NOMO-1 treated with dmso at 0.1 percent for 144 hours (cell line): ENCODE data around the gene MFRP.
"Not testable (repeated sequence)": the region's sequence is repeated elsewhere in the genome, so short reads cannot be mapped to it uniquely, and the experiment has no call there.

Experiments used
- DNase-seq: peaks from one replicate; lab custom pipeline; 2025; ENCODE audit not compliant: unreplicated experiment; lab: John Stamatoyannopoulos, UW

MFRP gene

DNA sequence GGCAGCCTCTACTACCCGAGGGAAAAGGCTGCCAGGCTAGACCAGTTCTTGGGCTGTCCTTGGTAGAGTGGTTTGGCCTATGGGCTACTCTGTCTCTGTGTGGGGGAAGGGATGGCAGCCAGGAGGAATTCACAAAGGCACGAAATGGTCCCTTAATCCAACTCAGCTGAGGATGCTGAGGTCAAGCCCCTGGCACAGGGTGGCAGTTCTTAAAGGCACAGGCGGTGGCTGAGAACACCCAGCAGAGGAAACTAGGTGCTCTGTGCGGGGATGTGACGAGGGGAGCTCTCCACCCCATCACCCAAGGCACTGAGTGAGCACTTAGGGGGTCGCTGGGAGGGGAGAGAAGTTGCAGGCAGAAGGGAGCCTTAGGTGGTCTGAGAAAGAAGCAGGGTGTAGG, at the start of gene MFRP:
Gene MFRP, minus strand, starts transcription at position 101 of the 400 bp plus-strand sequence. CDS start 192 bp downstream, outside the sequence.
- DNase-seq: no peak

GRCh38 chr11:119391275-119391674, 44.8 kb upstream of the MFRP start:
- DNase-seq: no peak

DNA sequence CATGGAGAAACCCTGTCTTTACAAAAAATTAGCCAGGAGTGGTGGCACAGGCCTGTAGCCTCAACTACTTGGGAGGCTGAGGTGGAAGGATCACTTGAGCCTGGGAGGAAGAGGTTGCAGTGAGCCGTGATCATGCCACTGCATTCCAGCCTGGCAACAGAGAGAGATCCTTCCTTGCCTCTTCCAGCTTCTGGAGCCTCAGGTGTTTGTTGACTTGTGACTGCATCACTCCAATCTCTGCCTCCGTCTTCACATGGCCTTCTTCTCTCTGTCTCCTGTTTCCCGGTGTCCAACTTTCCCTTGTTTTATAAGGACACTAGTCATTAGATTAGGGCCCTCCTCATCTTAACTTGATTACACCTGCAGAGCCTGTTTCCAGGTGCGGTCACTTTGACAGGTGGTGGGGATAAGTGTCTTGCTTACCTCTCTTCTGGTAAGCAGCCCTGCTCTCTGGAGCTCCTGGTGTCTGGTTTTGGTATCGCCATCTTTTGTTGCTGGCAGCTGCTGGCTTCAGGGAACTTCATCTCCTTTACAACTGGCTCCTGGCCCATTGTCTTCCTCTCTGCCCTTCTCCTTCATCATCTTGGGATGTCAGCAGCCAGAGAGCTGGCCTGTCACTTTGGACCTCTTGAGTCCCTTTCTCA, 43.2 kb upstream of the MFRP start:
- no peak for DNase-seq

- DNase-seq: no peak
Observed at GRCh38 chr11:119388103-119388502, 41.6 kb upstream of the MFRP start.

- DNase-seq: no peak
Observed at GRCh38 chr11:119384332-119384731, 37.8 kb upstream of the MFRP start.

GRCh38 chr11:119382513-119382912, 36.0 kb upstream of the MFRP start:
- DNase-seq: not testable (repeated sequence)

DNA sequence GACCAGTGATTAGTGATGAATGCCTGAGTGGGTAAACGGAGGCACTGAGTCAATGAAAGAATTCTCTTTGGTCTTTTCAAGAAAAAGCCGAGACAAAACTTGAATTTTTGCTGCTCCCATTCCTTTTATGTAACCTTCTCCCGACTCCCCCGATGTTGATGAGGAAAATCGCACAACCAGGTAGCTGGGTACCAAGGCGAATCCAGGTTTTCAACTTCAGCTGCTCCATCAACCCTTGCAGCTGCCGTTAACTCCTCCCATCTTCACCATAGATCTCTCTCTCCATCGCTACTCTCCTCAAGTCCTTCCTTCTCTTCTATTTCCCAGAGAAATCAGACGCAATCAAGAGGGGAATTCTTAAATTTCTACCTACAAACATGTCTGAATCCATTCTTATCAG, 35.6 kb upstream of the MFRP start:
- DNase-seq: no peak

GRCh38 chr11:119381181-119381988, 34.9 kb upstream of the MFRP start, which contains the start of gene USP2:
Gene USP2 (minus strand): TSS chr11:119381690. CDS start chr11:119373480, 8,210 bp downstream.
- peak; percentile 83 for DNase-seq

DNA sequence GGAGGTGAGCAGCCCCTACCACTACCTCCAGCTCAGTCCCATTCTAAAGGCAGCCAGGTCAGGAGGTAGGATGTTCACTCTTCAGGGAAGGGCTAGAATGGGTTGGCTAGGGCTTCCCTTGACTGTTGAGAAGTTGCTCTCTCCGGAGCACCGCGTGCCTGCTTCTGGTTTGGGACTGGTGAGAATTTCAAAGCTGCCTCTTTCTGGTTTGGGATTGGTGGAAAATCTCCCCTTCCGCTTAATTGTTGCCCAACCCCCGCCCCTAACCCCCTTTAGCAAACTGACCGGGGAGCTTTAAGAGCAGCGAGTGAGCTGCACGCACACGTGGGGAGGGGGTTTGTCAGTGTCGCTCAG, 34.3 kb upstream of the MFRP start:
- DNase-seq: no peak

GRCh38 chr11:119380160-119380826, 33.8 kb upstream of the MFRP start:
- DNase-seq: no peak

- DNase-seq: no peak
Observed at GRCh38 chr11:119378851-119379465, 32.5 kb upstream of the MFRP start.

DNA sequence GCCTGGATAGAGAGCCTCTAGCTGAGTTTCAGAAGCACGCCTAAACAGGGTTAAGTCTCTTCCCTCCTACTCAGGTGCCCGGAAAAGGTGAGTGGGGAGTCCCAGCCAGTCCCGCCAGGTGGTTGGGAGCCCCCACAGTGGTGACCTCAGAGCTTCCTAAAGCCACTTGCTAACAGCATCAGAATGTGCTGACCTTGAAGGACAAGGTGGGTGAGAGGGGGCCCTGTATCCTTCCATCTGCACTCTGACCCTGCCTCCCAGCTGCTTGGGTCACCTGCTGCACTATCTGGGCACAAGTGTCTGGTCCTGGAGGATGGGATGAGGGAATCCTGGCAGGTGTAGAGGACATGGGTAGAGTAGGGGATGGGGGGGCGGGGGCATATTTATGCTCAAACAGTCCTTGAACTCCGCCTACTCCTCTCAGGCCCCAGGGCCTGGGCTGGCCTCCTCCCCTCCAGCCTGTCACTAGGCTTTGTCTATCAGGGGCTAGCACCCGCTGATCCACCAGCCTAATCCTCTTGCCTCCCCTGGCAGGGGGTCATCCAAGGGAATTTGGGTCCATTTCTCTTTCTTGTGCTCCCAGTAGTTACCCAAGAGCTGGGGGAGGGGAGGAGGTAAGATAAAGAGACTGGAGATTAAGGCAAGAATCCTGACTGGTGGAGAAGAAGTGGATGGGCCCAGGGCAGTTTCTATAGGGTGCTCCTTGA, 31.6 kb upstream of the MFRP start:
- DNase-seq: no peak

DNA sequence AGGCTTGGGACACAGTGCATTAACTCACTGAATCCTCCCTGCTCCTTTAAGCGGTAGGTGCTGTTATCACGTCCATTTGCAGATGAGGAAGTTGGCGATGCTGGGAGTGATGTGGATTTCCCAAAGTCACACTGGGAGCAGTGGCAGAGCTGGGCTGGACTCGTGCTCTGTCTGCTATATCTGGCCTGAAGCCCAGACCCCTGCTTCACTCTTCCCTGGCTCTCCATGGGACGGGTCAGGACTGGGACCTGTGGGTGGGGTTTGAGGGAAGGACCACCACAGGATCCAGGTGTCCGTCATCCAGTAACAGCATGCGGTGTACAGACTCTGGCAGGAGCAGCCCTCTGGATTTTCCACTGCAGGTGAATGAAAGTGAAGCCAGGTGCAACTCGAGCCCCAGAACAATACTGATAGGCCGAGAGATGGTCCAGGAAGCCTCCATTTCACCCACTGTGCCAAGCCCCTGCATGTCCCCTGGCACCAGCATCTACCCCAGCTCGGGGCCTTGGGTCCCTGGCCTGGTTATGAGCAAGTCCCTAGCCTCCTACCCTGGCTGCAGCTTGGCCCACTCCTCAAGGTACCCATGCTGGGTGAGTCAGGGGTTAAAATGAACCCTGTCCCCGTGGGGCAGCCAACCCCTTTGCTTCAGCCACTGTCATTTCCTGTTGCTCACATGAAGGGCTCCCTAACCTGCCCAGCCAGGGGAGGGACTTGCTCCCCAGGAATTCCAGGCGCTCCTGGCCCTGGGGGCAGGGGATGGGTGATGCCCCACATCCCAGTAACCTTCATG, 30.8 kb upstream of the MFRP start:
- no peak for DNase-seq

DNA sequence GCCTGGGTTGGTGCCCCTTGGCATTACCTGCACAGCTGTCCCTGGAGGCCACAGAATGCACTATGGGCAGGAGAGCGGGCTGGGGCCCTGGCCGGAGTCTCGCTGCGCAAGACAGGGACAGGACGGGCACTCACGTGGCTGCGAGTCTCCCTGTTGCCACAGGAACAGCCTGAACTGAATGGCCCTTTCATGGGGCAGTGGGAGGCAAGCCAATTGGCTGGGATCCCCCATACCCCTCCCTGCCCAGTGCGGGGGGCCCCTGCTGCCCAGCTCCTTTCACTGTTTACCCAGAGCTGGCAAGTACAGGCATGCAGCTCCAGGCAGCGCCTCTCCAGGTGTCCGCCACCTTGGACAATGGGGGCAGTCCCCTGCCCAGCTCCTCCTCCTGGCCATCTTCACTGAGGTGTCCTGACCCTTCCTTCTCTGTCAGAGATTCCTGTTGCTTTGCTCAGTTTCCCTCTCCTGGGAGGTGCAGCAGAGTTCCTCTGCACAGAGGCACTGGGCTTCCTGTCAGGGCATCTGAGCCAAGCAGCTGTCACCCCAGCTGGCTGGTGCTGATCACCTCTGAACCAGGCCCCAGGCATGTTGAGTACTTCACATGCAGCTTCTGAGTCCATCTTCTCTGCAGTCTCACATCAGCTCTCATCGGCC, 29.8 kb upstream of the MFRP start:
- DNase-seq: no peak

DNA sequence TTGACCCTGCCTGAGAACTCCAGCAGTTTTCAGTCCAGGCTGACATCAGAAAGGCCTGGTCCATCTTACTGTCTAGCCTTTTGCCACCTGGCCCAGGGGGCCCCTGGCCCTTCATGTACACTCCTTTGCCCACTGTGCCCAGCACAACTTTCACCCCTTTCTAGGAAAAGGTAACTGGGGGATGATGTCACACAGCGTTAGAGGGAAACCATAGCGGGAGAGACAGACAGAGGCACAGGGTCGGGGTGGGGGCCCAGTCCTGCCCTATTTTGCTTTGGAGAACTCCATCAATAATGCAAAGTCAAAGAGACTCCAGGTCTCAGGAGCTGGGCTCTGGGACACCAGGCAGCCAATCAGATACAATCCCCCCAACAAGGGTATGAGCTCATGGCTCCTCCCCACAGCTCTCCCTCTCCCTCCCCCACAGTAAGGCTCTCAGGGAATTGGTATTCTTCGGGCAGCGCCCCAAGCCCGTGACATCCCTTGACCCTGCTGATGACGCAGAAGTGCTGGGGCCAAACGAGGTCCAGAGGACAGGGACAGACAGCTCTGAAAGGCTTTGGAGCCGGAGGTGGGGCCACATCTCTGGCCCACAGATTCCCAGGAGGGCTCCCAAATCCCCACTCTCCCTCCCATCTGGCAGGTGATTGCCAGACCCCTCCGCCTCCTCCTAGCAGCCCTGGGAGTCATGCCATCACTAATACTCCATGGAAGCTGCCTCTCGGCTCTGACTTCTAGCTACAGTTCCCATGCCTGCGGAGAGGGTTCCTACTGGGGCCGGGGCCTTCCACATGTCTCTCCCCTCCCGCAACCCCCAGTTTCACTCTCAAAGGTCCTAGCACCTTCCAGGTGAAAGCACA, 29.1 kb upstream of the MFRP start:
- DNase-seq: no peak

DNA sequence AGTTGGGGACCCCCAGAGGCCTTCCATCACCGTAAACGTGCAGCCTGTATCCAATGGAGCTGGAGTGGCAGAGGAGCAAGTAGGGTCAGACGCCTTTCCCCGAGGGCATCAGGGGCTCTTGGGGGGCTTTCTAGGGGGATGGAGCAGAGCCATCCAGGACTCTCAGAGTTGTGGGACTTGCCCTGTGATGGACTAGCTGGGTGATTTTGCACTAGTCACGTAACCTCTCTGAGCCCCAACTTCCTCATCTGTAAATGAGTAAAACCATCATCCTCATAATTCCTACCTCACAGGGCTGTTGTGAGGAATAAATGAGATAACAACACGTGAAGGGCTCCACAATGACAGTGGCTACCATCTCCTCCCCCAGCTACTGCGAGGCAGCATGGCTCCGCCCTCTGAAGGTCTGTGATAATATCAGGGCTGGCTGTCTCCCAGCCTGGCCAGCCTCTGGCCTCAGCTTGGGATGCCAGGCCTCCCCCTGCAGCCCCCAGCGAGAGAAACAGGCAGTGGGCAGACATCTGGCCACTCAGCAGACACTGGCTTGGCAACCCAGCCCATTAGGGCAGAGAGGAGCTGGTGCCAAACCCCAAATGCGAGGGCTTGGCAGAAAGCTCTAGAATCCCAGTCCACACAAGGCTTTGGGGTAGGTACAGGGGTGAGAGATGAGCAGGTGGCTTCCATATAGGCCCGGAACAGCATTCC, 28.3 kb upstream of the MFRP start:
- no peak for DNase-seq

- peak; percentile 12 for DNase-seq
Observed at GRCh38 chr11:119373921-119374631, 27.6 kb upstream of the MFRP start.
